GM18909 (cell line): ENCODE data around the gene TBC1D12.
"Not testable (repeated sequence)": the region's sequence is repeated elsewhere in the genome, so short reads cannot be mapped to it uniquely, and the experiment has no call there.

Source experiments
- ATAC-seq: cut with Tn5 transposase; IDR thresholded peaks from one replicate; pipeline ENCODE4 v1.9.1; 2021; ENCODE audit warnings: mild to moderate bottlenecking; ENCODE audit not compliant: unreplicated experiment, poor library complexity

TBC1D12 gene

GRCh38 chr10:94524146-94524545 lies 121.8 kb downstream of the TBC1D12 start:
- ATAC-seq: no peak

DNA sequence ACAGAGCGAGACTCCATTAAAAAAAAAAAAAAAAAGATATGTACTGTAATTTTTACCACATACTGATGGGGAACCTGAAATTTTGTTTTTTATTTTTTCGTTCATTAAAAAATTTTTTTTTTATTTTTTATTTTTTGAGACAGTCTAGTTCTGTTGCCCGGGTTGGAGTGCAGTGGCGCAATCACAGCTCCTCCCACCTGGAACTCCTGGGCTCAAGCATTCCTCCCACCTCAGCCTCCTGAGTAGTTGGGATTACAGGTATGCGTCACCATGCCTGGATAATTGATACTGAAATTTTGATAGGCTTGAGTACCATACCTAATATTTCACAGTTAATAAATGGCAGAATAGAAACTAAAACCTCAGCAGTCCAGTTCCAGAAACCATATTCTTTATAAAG lies 122.4 kb downstream of the TBC1D12 start:
- no peak for ATAC-seq

DNA sequence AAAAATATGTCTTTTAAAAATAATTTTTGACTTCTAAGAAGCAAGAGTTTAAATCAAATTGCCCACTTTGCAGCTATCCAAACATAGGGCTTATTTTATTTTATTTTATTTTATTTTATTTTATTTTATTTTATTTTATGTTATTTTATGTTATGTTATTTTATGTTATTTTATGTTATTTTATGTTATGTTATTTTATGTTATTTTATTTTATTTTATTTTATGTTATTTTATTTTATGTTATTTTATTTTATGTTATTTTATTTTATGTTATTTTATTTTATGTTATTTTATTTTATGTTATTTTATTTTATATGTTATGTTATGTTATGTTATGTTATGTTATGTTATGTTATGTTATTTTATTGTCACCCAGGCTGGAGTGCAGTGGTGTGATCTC lies 129.2 kb downstream of the TBC1D12 start:
- ATAC-seq: not testable (repeated sequence)

- ATAC-seq: no peak
These were observed 130.7 kb downstream of the TBC1D12 start for GRCh38 chr10:94533027-94533426.

DNA sequence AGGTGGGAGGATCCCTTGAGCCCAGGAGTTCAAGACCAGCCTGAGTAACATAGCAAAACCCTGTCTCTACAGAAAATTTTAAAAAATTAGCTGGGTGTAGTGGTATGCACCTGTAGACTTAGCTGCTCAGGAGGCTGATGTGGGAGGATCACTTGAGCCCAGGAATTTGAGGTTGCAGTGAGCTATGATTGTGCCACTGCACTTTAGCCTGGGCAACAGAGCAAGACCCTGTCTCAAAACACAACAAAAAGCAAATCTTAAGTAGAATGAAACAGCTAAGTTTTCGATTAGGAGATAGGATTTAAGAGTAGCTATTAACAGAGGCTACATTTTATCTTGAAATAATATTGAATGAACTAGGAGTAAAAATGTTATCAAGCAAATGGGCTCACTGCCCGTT lies 139.9 kb downstream of the TBC1D12 start:
- not testable (repeated sequence) for ATAC-seq

- ATAC-seq: peak; percentile 82
These were observed 143.2 kb downstream of the TBC1D12 start, which contains the start of gene HELLS for GRCh38 chr10:94545391-94546048. Gene HELLS, plus strand, starts transcription at chr10:94545788. Its CDS starts 134 bp downstream, at chr10:94545922.

DNA sequence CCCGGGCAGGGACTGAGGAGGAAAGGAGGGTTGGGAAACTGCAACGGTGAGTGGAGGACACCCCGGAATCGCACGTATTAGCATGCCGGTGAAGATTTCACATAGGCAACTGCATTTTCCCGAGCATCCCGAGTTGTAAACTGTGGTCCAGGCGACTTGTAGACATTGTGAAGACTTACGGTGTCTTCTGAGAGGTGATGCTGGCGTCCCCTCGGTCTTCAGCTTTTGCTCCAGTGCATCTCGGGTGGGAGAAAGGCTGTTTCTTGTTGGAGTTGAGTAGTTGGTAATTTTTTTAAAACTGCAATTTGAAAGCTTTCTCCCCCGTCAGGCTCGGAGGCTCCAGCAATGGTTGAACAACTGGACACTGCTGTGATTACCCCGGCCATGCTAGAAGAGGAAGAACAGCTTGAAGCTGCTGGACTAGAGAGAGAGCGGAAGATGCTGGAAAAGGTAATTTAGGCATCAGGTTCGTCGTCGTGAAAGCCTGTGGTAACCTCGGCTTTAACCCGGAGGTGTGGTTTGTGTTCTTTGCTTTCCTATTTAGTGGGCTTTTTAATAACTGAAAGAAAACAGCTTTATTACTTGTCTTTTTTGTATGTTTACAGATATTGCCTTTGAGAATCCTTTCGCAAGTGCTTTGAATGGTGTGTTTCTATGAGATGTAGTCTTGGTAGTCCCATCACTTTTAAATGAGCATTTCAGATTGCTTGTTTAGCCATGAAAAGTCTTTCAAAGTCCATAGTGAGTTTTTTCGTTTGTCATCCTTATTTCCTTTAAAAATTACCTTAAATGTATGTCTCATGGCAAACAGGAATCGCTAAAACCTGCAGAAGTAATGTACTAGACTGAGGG lies 143.9 kb downstream of the TBC1D12 start:
- peak; percentile 8 for ATAC-seq

DNA sequence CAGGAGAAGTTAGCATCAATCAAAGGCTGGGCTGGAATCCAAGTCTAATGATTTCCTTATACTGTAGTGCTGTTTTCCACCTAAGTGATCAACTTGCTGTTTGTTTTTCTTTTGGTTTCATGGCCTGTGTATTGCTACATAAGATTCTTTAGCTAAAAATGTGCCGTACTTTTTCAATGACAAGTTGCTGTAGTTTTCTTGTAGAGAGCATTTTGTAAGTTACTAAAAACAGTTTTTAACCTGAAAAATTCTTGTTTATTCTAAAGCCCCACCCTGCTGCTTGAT lies 144.5 kb downstream of the TBC1D12 start:
- no peak for ATAC-seq

DNA sequence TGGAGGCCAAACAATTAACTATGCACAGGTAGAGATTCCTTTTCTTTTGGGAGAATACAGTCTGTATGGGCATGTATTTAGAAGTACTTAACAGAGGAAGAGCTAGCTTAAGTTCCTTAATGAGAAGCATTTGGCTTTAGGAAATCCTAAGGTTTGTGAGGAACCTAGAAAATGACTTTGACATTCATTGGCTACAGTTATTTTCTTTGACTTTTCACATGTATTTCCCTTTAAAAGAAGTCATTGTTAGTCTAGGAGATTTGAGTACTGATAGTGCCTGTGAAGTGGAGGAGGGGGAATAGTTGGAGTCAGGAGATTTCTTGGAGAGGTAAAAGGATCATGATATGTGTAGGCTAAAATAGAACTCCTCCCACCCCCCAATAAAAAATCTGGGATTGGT lies 146.9 kb downstream of the TBC1D12 start:
- no peak for ATAC-seq

DNA sequence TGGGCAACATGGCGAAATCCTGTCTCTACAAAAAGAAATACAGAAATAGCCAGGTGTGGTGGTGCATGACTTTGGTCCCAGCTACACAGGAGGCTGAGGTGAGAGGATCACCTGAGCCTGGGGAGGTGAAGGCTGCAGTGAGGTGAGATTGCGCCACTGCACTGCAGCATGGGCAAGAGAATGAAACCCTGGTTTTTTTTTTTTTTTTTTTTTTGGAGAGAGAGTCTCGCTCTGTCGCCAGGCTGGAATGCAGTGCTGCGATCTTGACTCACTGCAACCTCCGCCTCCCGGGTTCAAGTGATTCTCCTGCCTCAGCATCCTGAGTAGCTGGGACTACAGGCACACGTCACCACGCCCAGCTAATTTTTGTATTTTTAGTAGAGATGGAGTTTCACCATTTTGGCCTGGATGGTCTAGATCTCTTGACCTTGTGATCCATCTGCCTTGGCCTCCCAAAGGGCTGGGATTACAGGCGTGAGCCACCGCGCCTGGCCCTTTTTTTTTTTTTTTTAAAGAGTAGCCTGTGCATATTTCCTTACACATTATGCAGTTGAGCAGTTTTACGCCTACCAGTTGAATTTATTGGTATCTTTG lies 165.5 kb downstream of the TBC1D12 start:
- not testable (repeated sequence) for ATAC-seq

- ATAC-seq: no peak
These were observed 168.7 kb downstream of the TBC1D12 start for GRCh38 chr10:94571081-94571480.

GRCh38 chr10:94571528-94571927 lies 169.2 kb downstream of the TBC1D12 start:
- no peak for ATAC-seq

DNA sequence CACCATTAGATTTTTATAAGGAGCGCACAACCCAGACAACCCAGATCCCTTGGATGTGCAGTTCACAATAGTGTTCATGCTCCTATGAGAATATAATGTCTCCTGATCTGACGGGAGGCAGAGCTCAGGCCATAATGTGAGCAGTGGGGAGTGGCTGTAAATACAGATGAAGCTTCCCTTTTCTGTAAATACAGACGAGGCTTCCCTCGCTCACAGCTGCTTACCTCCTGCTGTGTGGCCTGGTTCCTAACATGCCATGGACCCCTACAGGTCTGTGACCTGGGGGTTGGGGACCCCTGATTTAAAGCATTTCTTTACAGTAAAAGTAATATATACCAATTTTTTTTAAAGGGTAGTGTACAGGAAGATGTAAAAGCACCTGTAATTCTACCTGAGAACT lies 176.4 kb downstream of the TBC1D12 start:
- ATAC-seq: no peak

GRCh38 chr10:94583124-94583523 lies 180.8 kb downstream of the TBC1D12 start:
- ATAC-seq: no peak
